Heart left ventricle (tissue), 13 donors: ENCODE data around the gene SUFU.

Experiments used
- CTCF ChIP-seq, 12 donors: fragments of 200-600 bp; sonication (generic) in 4 of 12; IDR thresholded peaks; one replicate each; pipeline versions ENCODE4 v1.5.0 to v1.8.0; 2018 to 2022; ENCODE audit warnings: antibody characterized with exemption in 12 of 12, mild to moderate bottlenecking in 5 of 12
- POLR2A ChIP-seq, 2 donors: fragments of 450-650 bp; IDR thresholded peaks; one replicate each; pipeline ENCODE4 v1.6.1; 2017; ENCODE audit warnings: antibody characterized with exemption in 2 of 2, mild to moderate bottlenecking in 2 of 2, moderate library complexity in 2 of 2
- donor health status: ischemic (EF 13 %, LVEDD 7.1; RV severe dilation, severe dysfunction).
- donor health status: DM: no; HTN: yes; CAD: no.
- donor health status: DM: no; HTN: no; CAD: no.
- donor health status: ischemic (EF 25% LVEDD 6.9; RV normal size, moderate dysfunction).
- donor health status: ischemic (EF 25% LVEDD 5.7; RV mildly dilated, moderate dysfunction).
- donor health status: ischemic (EF 35%, LVEDD 5.7; RV mildly dilated, moderate dysfunction).
- donor health status: nonischemic (EF 11% LVEDD 7.7; RV severe dilation, severe dysfunction).
- donor health status: DM: yes; HTN: yes; CAD: no.
- donor health status: PGD.
- donor health status: ischemic (EF 29% LVEDD 5.4; RV normal size, mild dysfunction).
- donor health status: nonischemic (EF 23%, LVEDD 6.1; RV moderate dilation, normal function).

- no peak for TF ChIP-seq CTCF (IDR thresholded peaks at IDR 0.05)
- TF ChIP-seq POLR2A (IDR thresholded peaks at IDR 0.05): no peak
These were observed 169.6 kb downstream of the SUFU start for GRCh38 chr10:102673236-102673818.
